PC-9 (cell line): Measurements from ENCODE around the gene LMAN2. TPM values are rescaled to one million over a fixed set of nuclear protein-coding genes. Genes with fewer than 3 reads are reported as not detected.

Experiments
- BruUV-seq: library from RNA; stranded (reverse); fragments of 400-500 nt; replicated peaks from 2 replicates; lab custom pipeline; 2021; lab: Mats Ljungman, UMichigan
- CTCF ChIA-PET: fragments of 300-600 bp; sonication (Branson Sonifier 250); formaldehyde crosslinking; loops from one replicate; lab custom pipeline; 2022; ENCODE audit warnings: antibody characterized with exemption; lab: Charles Lee
- POLR2A ChIA-PET: fragments of 300-600 bp; sonication (Branson Sonifier 250); formaldehyde crosslinking; loops from one replicate; lab custom pipeline; 2022; ENCODE audit warnings: antibody characterized with exemption; ENCODE audit not compliant: unreplicated experiment; lab: Charles Lee
- DNase-seq, 2 experiments: peaks; one replicate each; pipeline versions ENCODE4 v3.0.0 to v3.0.0-alpha.2; 2015 to 2022; ENCODE audit warnings: mixed read lengths in 1 of 2
- H2AFZ ChIP-seq: fragments of 200-600 bp; sonication (generic); 2 replicates; pipeline ENCODE4 v1.8.1; 2017; ENCODE audit warnings: antibody characterized with exemption
- H3F3A ChIP-seq: fragments of 200-600 bp; sonication (generic); 2 replicates; pipeline ENCODE4 v1.8.1; 2017; ENCODE audit warnings: antibody characterized with exemption, mild to moderate bottlenecking, low read depth; ENCODE audit not compliant: insufficient read depth
- H3K27ac ChIP-seq: fragments of 200-600 bp; sonication (generic); 2 replicates; pipeline ENCODE4 v1.6.1; 2016; ENCODE audit warnings: mixed run types
- H3K27me3 ChIP-seq: fragments of 200-600 bp; sonication (generic); 2 replicates; pipeline ENCODE4 v1.6.1; 2016; ENCODE audit warnings: low read depth, mixed run types; ENCODE audit not compliant: insufficient read depth
- H3K36me3 ChIP-seq: fragments of 200-600 bp; sonication (generic); 2 replicates; pipeline ENCODE4 v1.6.1; 2016; ENCODE audit warnings: low read depth, mixed run types
- H3K4me1 ChIP-seq: fragments of 200-600 bp; sonication (generic); replicated peaks from 2 replicates; pipeline ENCODE4 v1.6.1; 2016; ENCODE audit warnings: mixed run types; ENCODE audit not compliant: insufficient read depth
- H3K4me2 ChIP-seq: fragments of 200-600 bp; sonication (generic); 2 replicates; pipeline ENCODE4 v1.6.1; 2017; ENCODE audit warnings: mixed run types
- H3K4me3 ChIP-seq: fragments of 200-600 bp; sonication (generic); 2 replicates; pipeline ENCODE4 v1.6.1; 2016; ENCODE audit warnings: mixed run types
- H3K79me2 ChIP-seq: fragments of 200-600 bp; sonication (generic); 2 replicates; pipeline ENCODE4 v1.6.1; 2017; ENCODE audit warnings: low read depth, mixed run types
- H3K9me2 ChIP-seq: fragments of 200-600 bp; sonication (generic); 2 replicates; pipeline ENCODE4 v1.8.1; 2017; ENCODE audit warnings: mild to moderate bottlenecking; ENCODE audit not compliant: insufficient read depth
- H3K9me3 ChIP-seq: fragments of 200-600 bp; sonication (generic); 2 replicates; pipeline ENCODE4 v1.8.1; 2016; ENCODE audit warnings: low read depth; ENCODE audit not compliant: insufficient read depth
- H4K20me1 ChIP-seq: fragments of 200-600 bp; sonication (generic); 2 replicates; pipeline ENCODE4 v1.8.1; 2017; ENCODE audit not compliant: insufficient read depth
- EZH2 ChIP-seq: fragments of 200-600 bp; sonication (generic); IDR thresholded peaks from 2 replicates; pipeline ENCODE4 v1.8.0; 2017; ENCODE audit warnings: antibody characterized with exemption, low read depth
- intact Hi-C: fragments of 100-400 bp; cut with micrococcal nuclease; formaldehyde crosslinking; loops from one replicate; pipeline ENCODE4 v1.10.0; 2022; ENCODE audit not compliant: unreplicated experiment
- total RNA-seq: library from RNA; stranded (reverse); gene quantifications from 2 replicates; pipeline ENCODE4 v1.2.3, GENCODE V29; 2021
- TF ChIP-seq, protein P1 (sequence below): fragments of 200-600 bp; sonication (generic); conservative IDR thresholded peaks from 2 replicates; pipeline ENCODE4 v1.6.1; 2017; ENCODE audit warnings: mixed run types, antibody characterized with exemption, mild to moderate bottlenecking, moderate library complexity

Gene LMAN2
- total RNA-seq, 1 experiment from 2014 or later, result 153 TPM

GRCh38 chr5:177393990-177394389, 42.5 kb upstream of the LMAN2 start:
- ChIA-PET POLR2A (interaction anchor here (0.6 kb wide), 1 partner anchor 82 kb away, joined by 7 read pairs; no protein-coding TSS in a partner anchor), CTCF (interaction anchor here (0.8 kb wide), 1 partner anchor 31 kb away, joined by 3 read pairs; no protein-coding TSS in a partner anchor)
- Histone ChIP-seq H2AFZ (no peak overlapping the region), H3K27me3 (no peaks in the 10 kb centered on the region), H3K9me3 (no peaks in the 10 kb centered on the region), H3K4me2 (no peak overlapping the region), H3F3A (peaks cover 15% of the 10 kb centered on the region), H3K27ac (no peak overlapping the region), H3K36me3 (no peaks in the 10 kb centered on the region), H3K4me1 (peaks cover 18% of the 10 kb centered on the region), H3K9me2 (no peaks in the 10 kb centered on the region), H4K20me1 (no peaks in the 10 kb centered on the region), H3K4me3 (no peak overlapping the region), H3K79me2 (no peaks in the 10 kb centered on the region)
- no peak for DNase-seq
- TF ChIP-seq, protein P1, sequence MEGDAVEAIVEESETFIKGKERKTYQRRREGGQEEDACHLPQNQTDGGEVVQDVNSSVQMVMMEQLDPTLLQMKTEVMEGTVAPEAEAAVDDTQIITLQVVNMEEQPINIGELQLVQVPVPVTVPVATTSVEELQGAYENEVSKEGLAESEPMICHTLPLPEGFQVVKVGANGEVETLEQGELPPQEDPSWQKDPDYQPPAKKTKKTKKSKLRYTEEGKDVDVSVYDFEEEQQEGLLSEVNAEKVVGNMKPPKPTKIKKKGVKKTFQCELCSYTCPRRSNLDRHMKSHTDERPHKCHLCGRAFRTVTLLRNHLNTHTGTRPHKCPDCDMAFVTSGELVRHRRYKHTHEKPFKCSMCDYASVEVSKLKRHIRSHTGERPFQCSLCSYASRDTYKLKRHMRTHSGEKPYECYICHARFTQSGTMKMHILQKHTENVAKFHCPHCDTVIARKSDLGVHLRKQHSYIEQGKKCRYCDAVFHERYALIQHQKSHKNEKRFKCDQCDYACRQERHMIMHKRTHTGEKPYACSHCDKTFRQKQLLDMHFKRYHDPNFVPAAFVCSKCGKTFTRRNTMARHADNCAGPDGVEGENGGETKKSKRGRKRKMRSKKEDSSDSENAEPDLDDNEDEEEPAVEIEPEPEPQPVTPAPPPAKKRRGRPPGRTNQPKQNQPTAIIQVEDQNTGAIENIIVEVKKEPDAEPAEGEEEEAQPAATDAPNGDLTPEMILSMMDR, result no peak
- TF ChIP-seq EZH2, result no peak
- intact Hi-C loops, result loop anchor here (5.0 kb wide), 1 partner anchor 42 kb away; the partner anchor contains the start of gene LMAN2
- BruUV-seq, result no TSS peak

DNA sequence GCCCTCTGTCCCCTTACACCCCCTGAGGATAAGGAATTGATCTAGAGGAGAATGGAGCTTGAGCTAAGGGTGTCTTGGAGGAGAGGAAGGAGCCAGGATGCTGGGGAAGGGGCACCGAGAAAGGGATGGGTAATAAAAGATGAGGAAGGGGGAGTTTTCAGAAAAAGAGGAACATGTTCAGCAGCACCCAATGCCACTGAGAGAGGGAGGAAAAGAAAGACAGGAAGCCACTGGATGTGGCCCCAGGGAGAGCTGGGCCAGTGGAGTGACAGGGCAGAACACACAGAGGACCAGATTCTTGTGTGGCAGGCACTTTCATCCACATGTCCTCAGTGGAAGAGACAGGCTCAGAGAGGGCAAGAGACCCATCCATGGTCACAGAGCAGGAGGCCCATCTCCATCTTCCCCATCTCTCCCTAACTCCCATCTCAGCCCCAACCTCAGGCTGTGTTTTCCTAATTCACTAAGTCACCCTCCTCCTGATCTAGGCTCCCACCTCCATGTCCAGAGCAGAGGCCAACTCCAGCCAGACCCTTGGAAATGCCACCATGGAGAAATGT, 41.8 kb upstream of the LMAN2 start:
- no peak for DNase-seq
- H3K79me2 ChIP-seq, result no peaks in the 10 kb centered on the region
- ChIA-PET POLR2A (no interaction called here), CTCF (interaction anchor here (1.9 kb wide), 1 partner anchor 9 kb away, joined by 5 read pairs; no protein-coding TSS in a partner anchor)
- H3F3A ChIP-seq, result peaks cover 22% of the 10 kb centered on the region
- no peak overlapping the region for H3K27ac ChIP-seq
- no peaks in the 10 kb centered on the region for H3K27me3 ChIP-seq
- intact Hi-C loops, result loop anchor here (5.0 kb wide), 1 partner anchor 41 kb away; the partner anchor contains the start of gene LMAN2
- H3K4me3 ChIP-seq, result no peak overlapping the region
- H4K20me1 ChIP-seq, result no peaks in the 10 kb centered on the region
- no peaks in the 10 kb centered on the region for H3K9me2 ChIP-seq
- H3K4me1 ChIP-seq, result peaks cover 25% of the 10 kb centered on the region
- no peak overlapping the region for H3K4me2 ChIP-seq
- H3K9me3 ChIP-seq, result no peaks in the 10 kb centered on the region
- H3K36me3 ChIP-seq, result no peaks in the 10 kb centered on the region
- TF ChIP-seq, protein P1, result no peak
- TF ChIP-seq EZH2, result no peak
- H2AFZ ChIP-seq, result no peak overlapping the region
- no TSS peak for BruUV-seq

GRCh38 chr5:177392765-177393164, 41.3 kb upstream of the LMAN2 start:
- Histone ChIP-seq H3K4me1 (peaks cover 31% of the 10 kb centered on the region), H3K9me2 (no peaks in the 10 kb centered on the region), H3K4me2 (no peak overlapping the region), H4K20me1 (no peaks in the 10 kb centered on the region), H2AFZ (no peak overlapping the region), H3K79me2 (no peaks in the 10 kb centered on the region), H3K36me3 (no peaks in the 10 kb centered on the region), H3K27me3 (no peaks in the 10 kb centered on the region), H3K27ac (no peak overlapping the region), H3K9me3 (no peaks in the 10 kb centered on the region), H3F3A (peaks cover 26% of the 10 kb centered on the region), H3K4me3 (no peak overlapping the region)
- no peak for TF ChIP-seq EZH2
- TF ChIP-seq, protein P1, result no peak
- BruUV-seq, result no TSS peak
- no peak for DNase-seq
- intact Hi-C loops, result loop anchor here (5.0 kb wide), 1 partner anchor 40 kb away; the partner anchor contains the start of gene LMAN2
- POLR2A ChIA-PET, result interaction anchor here (0.7 kb wide), 1 partner anchor 22 kb away, joined by 6 read pairs; no protein-coding TSS in a partner anchor
- CTCF ChIA-PET, result interaction anchor here (1.9 kb wide), 1 partner anchor 9 kb away, joined by 5 read pairs; no protein-coding TSS in a partner anchor
